ENCODE results near the gene ACER3.
"Not testable (repeated sequence)": the region's sequence is repeated elsewhere in the genome, so short reads cannot be mapped to it uniquely, and the experiment has no call there.

Gene ACER3

GRCh38 chr11:77053217-77054015, 192.7 kb downstream of the ACER3 start:
- DNase-seq (ENCODE audit: insufficient read length, low spot score) (no peak), FAIRE-seq (no peak)

GRCh38 chr11:77054084-77054483, 193.4 kb downstream of the ACER3 start:
- DNase-seq (ENCODE audit: insufficient read length, low spot score) (no peak), FAIRE-seq (no peak)

GRCh38 chr11:77055101-77055561, 194.4 kb downstream of the ACER3 start:
- no peak for FAIRE-seq
- no peak for DNase-seq (ENCODE audit: insufficient read length, low spot score)

GRCh38 chr11:77055913-77056312, 195.2 kb downstream of the ACER3 start:
- DNase-seq (ENCODE audit: insufficient read length, low spot score) (no peak), FAIRE-seq (no peak)

GRCh38 chr11:77056814-77057402, 196.2 kb downstream of the ACER3 start:
- no peak for DNase-seq (ENCODE audit: insufficient read length, low spot score)
- no peak for FAIRE-seq

GRCh38 chr11:77057938-77058474, 197.3 kb downstream of the ACER3 start:
- no peak for DNase-seq (ENCODE audit: insufficient read length, low spot score)
- no peak for FAIRE-seq

GRCh38 chr11:77058900-77059299, 198.2 kb downstream of the ACER3 start:
- DNase-seq (ENCODE audit: insufficient read length, low spot score) (no peak), FAIRE-seq (no peak)

- DNase-seq (ENCODE audit: insufficient read length, low spot score) (no peak), FAIRE-seq (no peak)
These were observed 199.1 kb downstream of the ACER3 start for GRCh38 chr11:77059806-77060205.

- no peak for FAIRE-seq
These were observed 199.5 kb downstream of the ACER3 start for GRCh38 chr11:77060234-77060633.

GRCh38 chr11:77061258-77061657, 200.5 kb downstream of the ACER3 start:
- FAIRE-seq, result not testable (repeated sequence)

More at GRCh38 chr11:77060234-77060633, 199.5 kb downstream of the ACER3 start:
- no peak for DNase-seq (ENCODE audit: insufficient read length, low spot score)

GRCh38 chr11:77062924-77063323, 202.2 kb downstream of the ACER3 start:
- DNase-seq (ENCODE audit: insufficient read length, low spot score), result no peak
- FAIRE-seq, result no peak

More at GRCh38 chr11:77061258-77061657, 200.5 kb downstream of the ACER3 start:
- not testable (repeated sequence) for DNase-seq (ENCODE audit: insufficient read length, low spot score)

GRCh38 chr11:77063407-77063806, 202.7 kb downstream of the ACER3 start:
- DNase-seq (ENCODE audit: insufficient read length, low spot score), result no peak
- FAIRE-seq, result no peak

- DNase-seq (ENCODE audit: insufficient read length, low spot score) (no peak), FAIRE-seq (no peak)
These were observed 203.1 kb downstream of the ACER3 start for GRCh38 chr11:77063861-77064260.

- no peak for FAIRE-seq
- DNase-seq (ENCODE audit: insufficient read length, low spot score), result no peak
These were observed 204.0 kb downstream of the ACER3 start for GRCh38 chr11:77064648-77065217.

GRCh38 chr11:77065878-77066228, 205.1 kb downstream of the ACER3 start:
- DNase-seq (ENCODE audit: insufficient read length, low spot score), result no peak
- FAIRE-seq, result peak; percentile 76

GRCh38 chr11:77066229-77067042, 205.7 kb downstream of the ACER3 start, which contains the start of gene CAPN5:
Gene CAPN5 (plus strand): TSS chr11:77066971. CDS start chr11:77084887, 17,916 bp downstream.
- DNase-seq (ENCODE audit: insufficient read length, low spot score) (peak; percentile 96), FAIRE-seq (peak; percentile 98)

GRCh38 chr11:77067861-77068443, 207.2 kb downstream of the ACER3 start:
- FAIRE-seq, result no peak
- DNase-seq (ENCODE audit: insufficient read length, low spot score), result no peak

GRCh38 chr11:77068457-77069335, 208.0 kb downstream of the ACER3 start:
- DNase-seq (ENCODE audit: insufficient read length, low spot score) (no peak), FAIRE-seq (no peak)

- DNase-seq (ENCODE audit: insufficient read length, low spot score), result no peak
These were observed 208.7 kb downstream of the ACER3 start for GRCh38 chr11:77069336-77069968.

More at GRCh38 chr11:77069336-77069968, 208.7 kb downstream of the ACER3 start:
- FAIRE-seq, result no peak
